Measurements from ENCODE around the gene FAIM2.

Gene FAIM2

GRCh38 chr12:49911213-49911605, 7.5 kb upstream of the FAIM2 start:
- peaks cover 8% of the 10 kb centered on the region for H3K4me1 Mint-ChIP-seq
- H3K36me3 Mint-ChIP-seq: peaks cover under 1% of the 10 kb centered on the region
- H3K9me3 Mint-ChIP-seq: no peaks in the 10 kb centered on the region
- ATAC-seq (no peak), DNase-seq (ENCODE audit: low spot score in 2 of 2) (no peak)
- H3K27ac Mint-ChIP-seq: no peak overlapping the region
- H3K4me3 Mint-ChIP-seq: no peak overlapping the region

GRCh38 chr12:49910331-49911212, 6.9 kb upstream of the FAIM2 start:
- Mint-ChIP-seq H3K9me3 (no peaks in the 10 kb centered on the region), H3K4me1 (peaks cover 14% of the 10 kb centered on the region), H3K36me3 (peaks cover 7% of the 10 kb centered on the region), H3K27ac (no peak overlapping the region), H3K4me3 (no peak overlapping the region)
- DNase-seq (ENCODE audit: low spot score in 2 of 2): no peak
- ATAC-seq: no peak

- no peak for DNase-seq (ENCODE audit: low spot score in 2 of 2)
- Mint-ChIP-seq H3K36me3 (peaks cover 10% of the 10 kb centered on the region), H3K27ac (no peak overlapping the region), H3K4me1 (peaks cover 15% of the 10 kb centered on the region), H3K9me3 (no peaks in the 10 kb centered on the region), H3K4me3 (no peak overlapping the region)
- peak; percentile 46 for ATAC-seq
Observed at GRCh38 chr12:49909826-49910225, 6.1 kb upstream of the FAIM2 start.

GRCh38 chr12:49909356-49909755, 5.7 kb upstream of the FAIM2 start:
- DNase-seq (ENCODE audit: low spot score in 2 of 2) (no peak), ATAC-seq (peak; percentile 27)
- Mint-ChIP-seq H3K4me1 (peaks cover 19% of the 10 kb centered on the region), H3K27ac (no peak overlapping the region), H3K36me3 (peaks cover 10% of the 10 kb centered on the region), H3K9me3 (no peaks in the 10 kb centered on the region), H3K4me3 (no peak overlapping the region)

- ATAC-seq: no peak
- Mint-ChIP-seq H3K27ac (no peak overlapping the region), H3K4me1 (peaks cover 30% of the 10 kb centered on the region), H3K36me3 (peaks cover 10% of the 10 kb centered on the region), H3K9me3 (no peaks in the 10 kb centered on the region), H3K4me3 (no peak overlapping the region)
- DNase-seq (ENCODE audit: low spot score in 2 of 2): no peak
Observed at GRCh38 chr12:49907352-49907751, 3.7 kb upstream of the FAIM2 start.

- DNase-seq (ENCODE audit: low spot score in 2 of 2): no peak
- no peak overlapping the region for H3K27ac Mint-ChIP-seq
- H3K4me3 Mint-ChIP-seq: no peak overlapping the region
- ATAC-seq: no peak
- peaks cover 28% of the 10 kb centered on the region for H3K4me1 Mint-ChIP-seq
- H3K36me3 Mint-ChIP-seq: peaks cover 10% of the 10 kb centered on the region
- H3K9me3 Mint-ChIP-seq: no peaks in the 10 kb centered on the region
Observed at GRCh38 chr12:49905718-49906314, 2.1 kb upstream of the FAIM2 start.

GRCh38 chr12:49904601-49905000, 901 bp upstream of the FAIM2 start:
- Mint-ChIP-seq H3K36me3 (peaks cover 10% of the 10 kb centered on the region), H3K27ac (peak overlapping the region; percentile 78), H3K4me3 (peak overlapping the region; percentile 80), H3K4me1 (peaks cover 24% of the 10 kb centered on the region), H3K9me3 (no peaks in the 10 kb centered on the region)
- no peak for DNase-seq (ENCODE audit: low spot score in 2 of 2)
- ATAC-seq: no peak

- Mint-ChIP-seq H3K27ac (peak overlapping the region; percentile 67), H3K4me3 (peak overlapping the region; percentile 80), H3K4me1 (peaks cover 24% of the 10 kb centered on the region), H3K36me3 (peaks cover 10% of the 10 kb centered on the region), H3K9me3 (no peaks in the 10 kb centered on the region)
- ATAC-seq (no peak), DNase-seq (ENCODE audit: low spot score in 2 of 2) (no peak)
Observed at GRCh38 chr12:49903351-49903699, 375 bp downstream of the FAIM2 start.

- Mint-ChIP-seq H3K27ac (peak overlapping the region; percentile 67), H3K9me3 (no peaks in the 10 kb centered on the region), H3K4me3 (peak overlapping the region; percentile 80), H3K4me1 (peaks cover 24% of the 10 kb centered on the region), H3K36me3 (peaks cover 10% of the 10 kb centered on the region)
- no peak for DNase-seq (ENCODE audit: low spot score in 2 of 2)
- ATAC-seq: no peak
Observed at GRCh38 chr12:49902399-49903350, 1.0 kb downstream of the FAIM2 start.

- Mint-ChIP-seq H3K27ac (peak overlapping the region; percentile 41), H3K9me3 (no peaks in the 10 kb centered on the region), H3K36me3 (peaks cover 10% of the 10 kb centered on the region), H3K4me1 (peaks cover 24% of the 10 kb centered on the region), H3K4me3 (no peak overlapping the region)
- no peak for DNase-seq (ENCODE audit: low spot score in 2 of 2)
- ATAC-seq: no peak
Observed at GRCh38 chr12:49901986-49902385, 1.7 kb downstream of the FAIM2 start.

- DNase-seq (ENCODE audit: low spot score in 2 of 2) (no peak), ATAC-seq (no peak)
- peak overlapping the region; percentile 41 for H3K27ac Mint-ChIP-seq
- H3K4me1 Mint-ChIP-seq: peaks cover 20% of the 10 kb centered on the region
- no peak overlapping the region for H3K4me3 Mint-ChIP-seq
- peaks cover 7% of the 10 kb centered on the region for H3K36me3 Mint-ChIP-seq
- no peaks in the 10 kb centered on the region for H3K9me3 Mint-ChIP-seq
Observed at GRCh38 chr12:49901026-49901425, 2.7 kb downstream of the FAIM2 start.

GRCh38 chr12:49900371-49900770, 3.3 kb downstream of the FAIM2 start:
- Mint-ChIP-seq H3K36me3 (peaks cover under 1% of the 10 kb centered on the region), H3K27ac (peak overlapping the region; percentile 41), H3K4me3 (no peak overlapping the region), H3K9me3 (no peaks in the 10 kb centered on the region), H3K4me1 (peaks cover 15% of the 10 kb centered on the region)
- ATAC-seq (no peak), DNase-seq (ENCODE audit: low spot score in 2 of 2) (no peak)

- Mint-ChIP-seq H3K9me3 (no peaks in the 10 kb centered on the region), H3K27ac (no peak overlapping the region), H3K36me3 (no peaks in the 10 kb centered on the region), H3K4me1 (peaks cover 15% of the 10 kb centered on the region), H3K4me3 (no peak overlapping the region)
- no peak for ATAC-seq
- DNase-seq (ENCODE audit: low spot score in 2 of 2): no peak
Observed at GRCh38 chr12:49899921-49900320, 3.8 kb downstream of the FAIM2 start.

GRCh38 chr12:49899286-49899843, 4.3 kb downstream of the FAIM2 start:
- H3K27ac Mint-ChIP-seq: no peak overlapping the region
- peaks cover 14% of the 10 kb centered on the region for H3K4me1 Mint-ChIP-seq
- ATAC-seq (no peak), DNase-seq (ENCODE audit: low spot score in 2 of 2) (no peak)
- H3K9me3 Mint-ChIP-seq: no peaks in the 10 kb centered on the region
- no peaks in the 10 kb centered on the region for H3K36me3 Mint-ChIP-seq
- no peak overlapping the region for H3K4me3 Mint-ChIP-seq

GRCh38 chr12:49897276-49897675, 6.4 kb downstream of the FAIM2 start:
- DNase-seq (ENCODE audit: low spot score in 2 of 2) (no peak), ATAC-seq (no peak)
- H3K9me3 Mint-ChIP-seq: no peaks in the 10 kb centered on the region
- H3K4me3 Mint-ChIP-seq: no peak overlapping the region
- peaks cover 16% of the 10 kb centered on the region for H3K4me1 Mint-ChIP-seq
- no peaks in the 10 kb centered on the region for H3K36me3 Mint-ChIP-seq
- H3K27ac Mint-ChIP-seq: no peak overlapping the region
